Astrocyte of the cerebellum (primary cell): ENCODE results near the gene CAMKK1.

Experiments used
- DNase-seq: peaks from one replicate; pipeline ENCODE4 v3.0.0-alpha.2; 2011; ENCODE audit warnings: low read depth
- H3K4me3 ChIP-seq: 2 replicates; pipeline ENCODE4 v1.5.1; 2011; ENCODE audit warnings: mild to moderate bottlenecking, low read depth, low read length, moderate library complexity
- in situ Hi-C: cut with HindIII; loops from 2 replicates; pipeline ENCODE4 v1.10.0; 2017; ENCODE audit warnings: low sequenced_read_pairs
- TF ChIP-seq, protein P1 (sequence below): IDR thresholded peaks from 2 replicates; pipeline ENCODE4 v1.5.1; 2012; ENCODE audit warnings: low read length, low read depth, moderate library complexity, mild to moderate bottlenecking; ENCODE audit errors: missing control alignments

The CAMKK1 gene

DNA sequence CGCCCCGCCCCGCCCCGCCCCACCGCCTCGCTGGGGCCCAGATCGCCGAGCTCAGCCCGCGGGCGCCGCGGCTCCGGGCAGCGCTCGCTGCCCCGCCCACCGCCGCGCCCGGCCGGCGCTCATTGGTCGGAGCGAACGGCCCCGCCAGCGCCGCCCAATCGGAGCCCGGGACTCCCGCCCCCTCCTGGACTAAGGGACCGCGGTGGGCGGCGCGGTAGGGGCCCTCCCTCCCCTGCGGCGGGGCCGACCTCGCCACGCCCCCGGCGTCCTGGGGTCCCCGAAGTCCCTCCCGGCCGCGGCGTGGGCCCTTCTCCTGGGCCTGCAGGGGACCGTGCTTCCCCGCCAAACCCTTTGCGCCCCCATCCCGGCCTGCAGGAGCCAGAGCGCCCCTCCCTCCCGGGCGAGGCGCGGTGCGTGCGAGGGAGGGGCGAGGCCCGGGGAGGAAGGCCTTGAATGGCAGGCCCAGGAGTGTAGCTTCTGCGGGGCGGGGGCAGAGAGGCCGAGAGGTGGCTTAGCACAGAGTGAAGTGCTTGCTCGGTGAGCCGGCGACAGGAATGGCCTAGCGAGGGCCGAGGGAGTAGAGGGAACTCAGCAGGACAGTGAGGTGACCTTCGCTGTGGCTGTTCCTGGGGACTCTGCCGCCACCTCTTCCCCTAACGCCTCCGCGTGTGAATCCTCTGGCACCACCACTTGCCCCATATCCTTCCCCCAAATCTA is at the start of gene CAMKK1:
CAMKK1 (minus strand) TSS at position 51 of the 717 bp plus-strand sequence. CDS start 7,366 bp downstream, outside the sequence.
- in situ Hi-C loops = no loop called here
- TF ChIP-seq, protein P1, sequence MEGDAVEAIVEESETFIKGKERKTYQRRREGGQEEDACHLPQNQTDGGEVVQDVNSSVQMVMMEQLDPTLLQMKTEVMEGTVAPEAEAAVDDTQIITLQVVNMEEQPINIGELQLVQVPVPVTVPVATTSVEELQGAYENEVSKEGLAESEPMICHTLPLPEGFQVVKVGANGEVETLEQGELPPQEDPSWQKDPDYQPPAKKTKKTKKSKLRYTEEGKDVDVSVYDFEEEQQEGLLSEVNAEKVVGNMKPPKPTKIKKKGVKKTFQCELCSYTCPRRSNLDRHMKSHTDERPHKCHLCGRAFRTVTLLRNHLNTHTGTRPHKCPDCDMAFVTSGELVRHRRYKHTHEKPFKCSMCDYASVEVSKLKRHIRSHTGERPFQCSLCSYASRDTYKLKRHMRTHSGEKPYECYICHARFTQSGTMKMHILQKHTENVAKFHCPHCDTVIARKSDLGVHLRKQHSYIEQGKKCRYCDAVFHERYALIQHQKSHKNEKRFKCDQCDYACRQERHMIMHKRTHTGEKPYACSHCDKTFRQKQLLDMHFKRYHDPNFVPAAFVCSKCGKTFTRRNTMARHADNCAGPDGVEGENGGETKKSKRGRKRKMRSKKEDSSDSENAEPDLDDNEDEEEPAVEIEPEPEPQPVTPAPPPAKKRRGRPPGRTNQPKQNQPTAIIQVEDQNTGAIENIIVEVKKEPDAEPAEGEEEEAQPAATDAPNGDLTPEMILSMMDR = no peak
- H3K4me3 ChIP-seq = peak within 1 kb of the TSS; percentile 58
- no peak for DNase-seq

DNA sequence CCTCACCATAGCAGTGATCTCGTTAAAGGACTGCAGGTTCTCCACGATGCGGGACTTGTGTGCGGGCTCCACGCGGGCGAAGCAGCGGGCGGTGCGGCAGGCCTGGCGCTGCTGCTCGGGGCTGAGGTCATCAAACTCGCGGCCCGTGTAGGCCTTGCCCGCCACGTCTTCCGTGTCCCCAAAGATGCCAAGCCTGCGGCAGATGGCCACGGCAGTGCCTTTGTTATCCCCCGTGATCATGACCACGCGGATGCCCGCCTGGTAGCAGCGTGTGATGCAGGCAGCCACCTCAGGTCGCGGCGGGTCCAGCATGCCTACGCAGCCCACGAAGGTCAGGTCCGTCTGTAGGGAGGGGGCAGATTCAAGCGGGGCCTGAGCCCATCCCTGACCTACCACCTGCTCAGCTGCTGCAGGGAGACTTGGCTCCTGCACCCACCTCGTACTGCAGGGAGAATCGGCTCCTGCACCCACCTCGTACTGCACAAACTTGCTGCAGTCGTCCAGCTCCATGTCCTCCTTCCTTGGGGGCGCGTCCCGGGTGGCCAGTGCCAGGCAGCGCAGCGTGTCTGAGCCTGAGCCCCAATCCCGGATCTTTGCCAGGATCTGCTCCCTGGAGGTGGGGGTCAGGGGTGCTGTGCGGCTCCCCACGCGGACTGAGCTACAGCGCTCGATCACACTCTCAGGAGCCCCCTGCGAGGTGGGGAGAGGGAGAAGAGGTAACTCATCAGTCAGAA is 48.3 kb upstream of the CAMKK1 start:
- no peak for DNase-seq
- TF ChIP-seq, protein P1 = no peak
- in situ Hi-C loops = no loop called here
- no peak overlapping the region for H3K4me3 ChIP-seq

DNA sequence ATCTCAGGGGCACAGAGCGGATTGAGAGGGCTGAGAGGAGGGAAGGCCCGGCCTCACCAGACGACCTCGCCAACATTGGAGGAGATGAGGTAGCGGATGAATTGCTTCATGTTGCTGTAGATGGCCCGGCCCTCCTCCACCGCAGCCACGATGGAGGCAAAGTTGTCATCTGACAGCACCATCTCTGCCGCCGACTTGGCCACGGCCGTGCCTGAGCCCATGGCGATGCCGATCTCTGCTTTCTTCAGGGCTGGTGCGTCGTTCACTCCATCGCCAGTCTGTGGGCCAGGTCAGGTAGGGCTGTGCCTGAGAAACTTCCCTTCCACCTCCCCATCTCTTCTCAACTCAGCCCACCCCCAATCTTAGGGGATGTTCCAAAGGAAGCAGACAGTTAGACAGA is 44.5 kb upstream of the CAMKK1 start:
- TF ChIP-seq, protein P1 = no peak
- in situ Hi-C loops = no loop called here
- H3K4me3 ChIP-seq = no peak overlapping the region
- no peak for DNase-seq

DNA sequence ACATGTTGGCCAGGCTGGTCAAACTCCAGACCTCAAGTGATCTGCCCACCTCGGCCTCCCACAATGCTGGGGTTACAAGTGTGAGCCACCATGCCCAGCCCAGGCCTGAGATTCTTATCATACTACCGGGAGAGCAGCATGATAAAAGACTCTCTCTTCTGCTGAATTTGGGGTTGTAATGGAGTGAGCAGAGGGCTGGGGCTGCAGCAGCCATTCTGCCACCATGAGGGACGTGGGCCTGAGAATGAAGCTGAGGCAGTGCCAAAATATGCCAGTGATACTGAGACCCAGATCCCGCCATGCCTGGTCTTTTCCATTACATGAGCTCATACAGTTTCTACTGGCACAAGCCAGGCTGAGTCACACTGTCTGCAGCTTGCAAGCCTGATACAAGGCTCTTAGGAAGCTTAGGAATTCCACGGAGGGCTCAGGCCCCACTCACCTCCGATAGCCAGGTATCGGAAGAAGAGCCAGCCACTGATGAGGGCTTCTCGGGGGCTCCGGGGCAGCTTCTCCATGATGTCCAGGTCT is 43.0 kb upstream of the CAMKK1 start:
- DNase-seq = no peak
- no peak overlapping the region for H3K4me3 ChIP-seq
- in situ Hi-C loops = no loop called here
- TF ChIP-seq, protein P1 = no peak

DNA sequence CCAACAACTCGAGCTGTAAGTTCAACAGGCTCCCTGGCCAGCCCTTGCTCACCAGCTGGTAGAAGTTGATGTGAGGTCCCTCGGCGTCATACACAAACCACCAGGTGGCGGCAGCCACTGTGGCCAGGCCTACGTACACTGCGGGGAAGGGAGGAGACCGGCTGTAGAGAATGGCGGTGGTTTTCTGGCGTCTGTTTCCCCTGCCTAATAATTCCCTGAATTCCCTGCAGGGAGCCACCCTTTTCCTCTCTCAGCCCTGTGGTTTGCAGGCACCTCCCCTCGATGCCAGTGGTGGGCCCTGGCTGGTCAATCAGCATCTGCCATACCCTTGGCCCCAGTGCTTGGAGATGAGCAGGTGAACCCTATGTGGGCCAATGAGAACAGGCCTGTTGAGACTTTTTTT is 42.3 kb upstream of the CAMKK1 start:
- H3K4me3 ChIP-seq = no peak overlapping the region
- peak; percentile 59 for DNase-seq
- in situ Hi-C loops = no loop called here
- TF ChIP-seq, protein P1 = peak; percentile 80

DNA sequence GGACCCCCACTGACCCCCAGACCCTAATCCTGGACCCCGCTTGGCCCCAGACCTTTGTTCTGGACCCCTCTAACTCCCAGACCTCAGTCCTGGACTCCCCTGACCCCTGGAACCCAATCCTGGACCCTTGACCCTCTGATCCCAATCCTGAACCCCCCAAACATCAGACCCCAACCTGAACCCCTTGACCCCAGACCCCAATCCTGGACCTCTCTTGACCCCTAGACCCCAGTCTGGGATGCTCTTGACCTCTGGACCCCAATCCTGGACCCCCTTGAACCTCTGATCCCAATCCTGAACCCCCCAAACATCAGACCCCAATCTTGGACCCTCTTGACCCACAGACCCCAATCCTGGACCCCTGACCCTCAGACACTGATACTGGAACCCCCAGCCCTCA is 36.9 kb upstream of the CAMKK1 start:
- in situ Hi-C loops = no loop called here
- TF ChIP-seq, protein P1 = no peak
- H3K4me3 ChIP-seq = no peak overlapping the region
- no peak for DNase-seq
